Peyer's patch (tissue), 4 donors: ENCODE measurements around the gene FHOD3.

Experiments used
- POLR2A ChIP-seq, 2 donors: fragments of 450-650 bp; IDR thresholded peaks; one replicate each; pipeline ENCODE4 v1.5.1; 2017; ENCODE audit warnings: antibody characterized with exemption in 2 of 2, mild to moderate bottlenecking in 2 of 2, moderate library complexity in 2 of 2
- TF ChIP-seq, protein P1 (sequence below), 6 experiments: fragments of 450-650 bp in 4 of 6; fragments of 200-600 bp in 2 of 6; sonication (generic) in 1 of 6; IDR thresholded peaks; one replicate each; pipeline ENCODE4 v1.5.1; 2017 to 2019; ENCODE audit warnings: antibody characterized with exemption in 6 of 6, mild to moderate bottlenecking in 3 of 6, moderate library complexity in 1 of 6

DNA sequence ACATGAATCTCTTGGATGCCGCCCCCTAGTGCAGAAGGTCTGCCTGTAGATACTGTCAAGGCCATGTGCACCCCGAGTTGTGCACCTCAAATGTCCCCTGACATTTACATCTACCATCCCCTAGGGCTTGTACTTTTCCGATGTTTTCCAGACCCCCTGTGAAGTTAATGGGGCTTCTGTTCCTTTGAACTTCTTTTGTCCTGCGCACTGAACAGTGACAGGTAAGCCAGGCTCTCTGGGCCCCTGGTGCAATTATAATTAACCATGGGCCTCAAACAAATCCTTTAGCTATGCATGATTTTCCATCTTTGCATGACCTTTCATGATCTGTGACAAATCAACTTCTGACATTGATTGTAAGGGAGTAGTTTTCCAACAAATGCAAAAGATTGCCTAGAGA lies 158.4 kb downstream of the FHOD3 start:
- TF ChIP-seq, protein P1, sequence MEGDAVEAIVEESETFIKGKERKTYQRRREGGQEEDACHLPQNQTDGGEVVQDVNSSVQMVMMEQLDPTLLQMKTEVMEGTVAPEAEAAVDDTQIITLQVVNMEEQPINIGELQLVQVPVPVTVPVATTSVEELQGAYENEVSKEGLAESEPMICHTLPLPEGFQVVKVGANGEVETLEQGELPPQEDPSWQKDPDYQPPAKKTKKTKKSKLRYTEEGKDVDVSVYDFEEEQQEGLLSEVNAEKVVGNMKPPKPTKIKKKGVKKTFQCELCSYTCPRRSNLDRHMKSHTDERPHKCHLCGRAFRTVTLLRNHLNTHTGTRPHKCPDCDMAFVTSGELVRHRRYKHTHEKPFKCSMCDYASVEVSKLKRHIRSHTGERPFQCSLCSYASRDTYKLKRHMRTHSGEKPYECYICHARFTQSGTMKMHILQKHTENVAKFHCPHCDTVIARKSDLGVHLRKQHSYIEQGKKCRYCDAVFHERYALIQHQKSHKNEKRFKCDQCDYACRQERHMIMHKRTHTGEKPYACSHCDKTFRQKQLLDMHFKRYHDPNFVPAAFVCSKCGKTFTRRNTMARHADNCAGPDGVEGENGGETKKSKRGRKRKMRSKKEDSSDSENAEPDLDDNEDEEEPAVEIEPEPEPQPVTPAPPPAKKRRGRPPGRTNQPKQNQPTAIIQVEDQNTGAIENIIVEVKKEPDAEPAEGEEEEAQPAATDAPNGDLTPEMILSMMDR (IDR thresholded peaks at IDR 0.05), result no peak
- TF ChIP-seq POLR2A (IDR thresholded peaks at IDR 0.05), result no peak
